Naive thymus-derived CD4-positive, alpha-beta T cell (primary cell): Measurements from ENCODE around the gene MRPL27. TPM values are rescaled to one million over a fixed set of nuclear protein-coding genes. Genes with fewer than 3 reads are reported as not detected.

Experiments
- ATAC-seq: fragments of 150-1000 bp; cut with Tn5 transposase; 2 replicates; pipeline ENCODE4 v1.10.0; 2021; ENCODE audit warnings: mild to moderate bottlenecking, moderate library complexity
- CTCF ChIA-PET: fragments of 350-600 bp; sonication (Branson Sonifier 250); formaldehyde crosslinking; loops from one replicate; lab custom pipeline; 2021; ENCODE audit warnings: antibody characterized with exemption; lab: Charles Lee
- POLR2A ChIA-PET: fragments of 350-600 bp; sonication (Branson Sonifier 250); formaldehyde crosslinking; loops from one replicate; lab custom pipeline; 2021; ENCODE audit warnings: antibody characterized with exemption, inconsistent platforms; lab: Charles Lee
- DNase-seq, 9 donors: peaks; one replicate each; pipeline versions ENCODE4 v3.0.0 to v3.0.0-alpha.2; 2020 to 2022; ENCODE audit warnings: mixed read lengths in 1 of 9
- H3K27ac ChIP-seq: one replicate; pipeline ENCODE4 v1.7.0; 2013; ENCODE audit warnings: mild to moderate bottlenecking, low read depth, low read length, moderate library complexity
- H3K27me3 ChIP-seq, 2 donors: one replicate each; pipeline ENCODE4 v1.7.0; 2013; ENCODE audit warnings: low read length in 2 of 2, mild to moderate bottlenecking in 2 of 2, moderate library complexity in 2 of 2; ENCODE audit not compliant: control insufficient read depth in 2 of 2, insufficient read depth in 2 of 2
- H3K36me3 ChIP-seq, 3 experiments: 1 replicate in 2 of 3; 2 replicates in 1 of 3; pipeline ENCODE4 v1.7.0; 2013; ENCODE audit warnings: low read length in 3 of 3, mild to moderate bottlenecking in 3 of 3, moderate library complexity in 1 of 3; ENCODE audit not compliant: insufficient read depth in 3 of 3, control insufficient read depth in 2 of 3
- H3K4me1 ChIP-seq, 2 donors: one replicate each; pipeline ENCODE4 v1.7.0; 2013; ENCODE audit warnings: low read length in 2 of 2, mild to moderate bottlenecking in 2 of 2, moderate library complexity in 1 of 2; ENCODE audit not compliant: control insufficient read depth in 2 of 2, insufficient read depth in 2 of 2
- H3K4me3 ChIP-seq: 2 replicates; pipeline ENCODE4 v1.7.0; 2013; ENCODE audit warnings: mild to moderate bottlenecking, low read length
- H3K9me3 ChIP-seq, 3 experiments: 1 replicate in 2 of 3; 2 replicates in 1 of 3; pipeline ENCODE4 v1.7.0; 2013; ENCODE audit warnings: low read length in 3 of 3; ENCODE audit not compliant: control insufficient read depth in 2 of 3
- H3K27ac Mint-ChIP-seq, 9 donors: one replicate each; pipeline ENCODE4 v1.8.0; 2020 to 2022; ENCODE audit warnings: mixed read lengths in 9 of 9, mild to moderate bottlenecking in 8 of 9, moderate library complexity in 5 of 9, inconsistent platforms in 2 of 9
- H3K27me3 Mint-ChIP-seq, 5 donors: one replicate each; pipeline ENCODE4 v1.8.0; 2021 to 2022; ENCODE audit warnings: mixed read lengths in 5 of 5, mild to moderate bottlenecking in 1 of 5
- H3K36me3 Mint-ChIP-seq, 5 donors: one replicate each; pipeline ENCODE4 v1.8.0; 2020 to 2022; ENCODE audit warnings: mixed read lengths in 5 of 5, mild to moderate bottlenecking in 3 of 5, inconsistent platforms in 1 of 5
- H3K4me1 Mint-ChIP-seq, 7 donors: one replicate each; pipeline ENCODE4 v1.8.0; 2020 to 2022; ENCODE audit warnings: mixed read lengths in 7 of 7, mild to moderate bottlenecking in 3 of 7, inconsistent platforms in 1 of 7
- H3K4me3 Mint-ChIP-seq, 10 donors: one replicate each; pipeline ENCODE4 v1.8.0; 2020 to 2022; ENCODE audit warnings: mild to moderate bottlenecking in 10 of 10, mixed read lengths in 10 of 10, moderate library complexity in 6 of 10, inconsistent platforms in 2 of 10
- H3K9me3 Mint-ChIP-seq, 11 donors: one replicate each; pipeline ENCODE4 v1.8.0; 2020 to 2022; ENCODE audit warnings: mixed read lengths in 11 of 11, mild to moderate bottlenecking in 4 of 11, inconsistent platforms in 1 of 11, moderate library complexity in 1 of 11
- intact Hi-C, 2 donors: fragments of 100-400 bp; cut with micrococcal nuclease; formaldehyde crosslinking; loops; one replicate each; pipeline ENCODE4 v1.15.1; 2023
- polyA plus RNA-seq, 2 donors: library from polyadenylated mRNA; unstranded; fragments of 300-500 nt; fragmentation: Illumina TruSeq; gene quantifications; one replicate each; pipeline ENCODE4 v1.2.3, GENCODE V29; 2021
- total RNA-seq, 6 experiments: library from RNA in 5 of 6; stranded (reverse) in 5 of 6; gene quantifications; 1 replicate in 5 of 6; 2 replicates in 1 of 6; pipeline ENCODE4 v1.2.3 and lab custom pipeline; 2021 to 2026

MRPL27 gene
- total and polyA plus RNA-seq, 7 experiments from 2014 or later, result 29.5 to 64.7 (median 34.4) TPM

DNA sequence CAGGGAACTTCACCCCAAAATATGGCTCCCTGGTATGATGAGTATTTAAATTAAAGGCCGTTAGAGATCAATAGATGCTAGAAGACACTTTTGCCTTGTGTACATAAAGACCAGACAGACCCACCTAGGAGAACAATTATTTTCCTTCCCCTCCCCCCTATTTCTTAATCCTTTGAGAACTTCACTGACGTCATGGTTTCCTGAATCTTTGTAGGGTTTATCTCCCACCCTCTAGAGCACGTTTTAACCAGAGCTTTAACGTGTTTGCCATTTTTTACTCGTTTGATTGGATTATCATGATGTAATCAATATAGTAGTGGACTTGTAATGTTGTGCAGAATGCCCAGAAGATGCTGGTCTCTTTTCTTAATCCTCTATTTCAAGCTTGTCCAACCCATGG, 49.9 kb downstream of the MRPL27 start:
- ATAC-seq (no peak), DNase-seq (no peak)
- H3K27me3 ChIP-seq, result no peaks in the 10 kb centered on the region
- H3K36me3 ChIP-seq, result no peaks in the 10 kb centered on the region
- H3K9me3 ChIP-seq, result no peaks in the 10 kb centered on the region
- H3K36me3 Mint-ChIP-seq, result no peaks in the 10 kb centered on the region
- ChIA-PET POLR2A (no interaction called here), CTCF (interaction anchor here (0.6 kb wide), 1 partner anchor 716 kb away, joined by 4 read pairs; no protein-coding TSS in a partner anchor)
- H3K27me3 Mint-ChIP-seq, result no peaks in the 10 kb centered on the region
- intact Hi-C loops, result no loop called here
- H3K4me1 Mint-ChIP-seq, result peaks cover 0 to 2% (median 0%) of the 10 kb centered on the region in 7 donors
- H3K27ac Mint-ChIP-seq, result no peak overlapping the region
- no peak overlapping the region for H3K4me3 ChIP-seq
- H3K9me3 Mint-ChIP-seq, result no peaks in the 10 kb centered on the region
- no peak overlapping the region for H3K4me3 Mint-ChIP-seq
- no peak overlapping the region for H3K27ac ChIP-seq
- H3K4me1 ChIP-seq, result no peaks in the 10 kb centered on the region

DNA sequence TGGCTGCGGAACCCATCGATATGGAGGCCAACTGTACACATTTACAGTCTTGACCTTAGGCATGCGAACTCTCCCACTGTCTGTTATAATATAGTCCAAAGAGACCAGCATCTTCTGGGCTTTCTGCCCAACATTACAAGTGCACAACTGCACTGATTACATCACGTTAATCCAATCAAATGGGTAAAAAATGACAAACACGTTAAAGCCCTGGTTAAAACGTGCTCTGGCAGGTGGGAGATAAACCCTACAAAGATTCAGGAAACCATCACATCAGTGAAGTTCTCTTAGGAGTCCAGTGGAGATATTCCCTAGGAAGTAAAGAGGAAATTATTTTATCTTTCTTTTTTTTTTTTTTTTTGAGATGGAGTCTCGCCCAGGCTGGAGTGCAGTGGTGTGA, 50.7 kb downstream of the MRPL27 start:
- no peak for DNase-seq
- Histone ChIP-seq H3K9me3 (no peaks in the 10 kb centered on the region), H3K4me3 (no peak overlapping the region), H3K27ac (no peak overlapping the region), H3K27me3 (no peaks in the 10 kb centered on the region), H3K36me3 (no peaks in the 10 kb centered on the region), H3K4me1 (no peaks in the 10 kb centered on the region)
- H3K27me3 Mint-ChIP-seq, result no peaks in the 10 kb centered on the region
- ATAC-seq, result no peak
- intact Hi-C loops, result no loop called here
- no peaks in the 10 kb centered on the region for H3K36me3 Mint-ChIP-seq
- peaks cover 0 to 2% (median 0%) of the 10 kb centered on the region in 7 donors for H3K4me1 Mint-ChIP-seq
- H3K27ac Mint-ChIP-seq, result no peak overlapping the region
- CTCF ChIA-PET, result no interaction called here
- H3K4me3 Mint-ChIP-seq, result no peak overlapping the region
- POLR2A ChIA-PET, result no interaction called here
- no peaks in the 10 kb centered on the region for H3K9me3 Mint-ChIP-seq

DNA sequence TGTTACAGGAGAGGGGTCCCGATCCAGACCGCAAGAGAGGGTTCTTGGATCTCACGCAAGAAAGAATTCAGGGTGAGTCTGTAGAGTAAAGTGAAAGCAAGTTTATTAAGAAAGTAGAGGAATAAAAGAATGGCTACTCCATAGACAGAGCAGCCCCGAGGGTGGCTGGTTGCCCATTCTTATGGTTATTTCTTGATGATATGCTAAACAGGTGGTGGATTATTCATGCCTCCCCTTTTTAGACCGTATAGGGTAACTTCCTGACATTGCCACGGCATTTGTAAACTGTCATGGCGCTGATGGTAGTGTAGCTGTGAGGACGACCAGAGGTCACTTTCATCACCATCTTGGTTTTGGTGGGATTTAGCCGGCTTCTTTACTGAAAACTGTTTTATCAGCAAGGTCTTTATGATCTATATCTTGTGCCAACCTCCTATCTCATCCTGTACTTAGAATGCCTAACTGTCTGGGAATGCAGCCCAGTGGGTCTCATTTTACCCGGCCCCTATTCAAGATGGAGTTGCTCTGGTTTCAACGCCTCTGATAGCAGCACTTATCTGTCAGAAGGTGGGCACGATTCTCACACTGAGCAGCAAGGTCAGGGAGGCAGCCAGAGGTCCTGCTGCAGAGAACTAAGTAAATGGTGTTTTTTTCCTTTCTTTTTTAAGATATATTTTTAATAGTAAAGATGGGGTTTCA, 53.5 kb downstream of the MRPL27 start:
- ChIA-PET POLR2A (no interaction called here), CTCF (interaction anchor here (0.6 kb wide), 1 partner anchor 119 kb away, joined by 3 read pairs; no protein-coding TSS in a partner anchor)
- DNase-seq (no peak), ATAC-seq (no peak)
- no peak overlapping the region for H3K27ac ChIP-seq
- H3K4me3 Mint-ChIP-seq, result no peak overlapping the region
- H3K4me3 ChIP-seq, result no peak overlapping the region
- H3K27me3 ChIP-seq, result no peaks in the 10 kb centered on the region
- H3K4me1 Mint-ChIP-seq, result no peaks in the 10 kb centered on the region
- no peaks in the 10 kb centered on the region for H3K9me3 ChIP-seq
- no peaks in the 10 kb centered on the region for H3K4me1 ChIP-seq
- intact Hi-C loops, result no loop called here
- no peaks in the 10 kb centered on the region for H3K36me3 ChIP-seq
- no peak overlapping the region for H3K27ac Mint-ChIP-seq
- H3K27me3 Mint-ChIP-seq, result peaks cover 0 to 3% (median 0%) of the 10 kb centered on the region in 5 donors
- H3K36me3 Mint-ChIP-seq, result no peaks in the 10 kb centered on the region
- H3K9me3 Mint-ChIP-seq, result no peaks in the 10 kb centered on the region

DNA sequence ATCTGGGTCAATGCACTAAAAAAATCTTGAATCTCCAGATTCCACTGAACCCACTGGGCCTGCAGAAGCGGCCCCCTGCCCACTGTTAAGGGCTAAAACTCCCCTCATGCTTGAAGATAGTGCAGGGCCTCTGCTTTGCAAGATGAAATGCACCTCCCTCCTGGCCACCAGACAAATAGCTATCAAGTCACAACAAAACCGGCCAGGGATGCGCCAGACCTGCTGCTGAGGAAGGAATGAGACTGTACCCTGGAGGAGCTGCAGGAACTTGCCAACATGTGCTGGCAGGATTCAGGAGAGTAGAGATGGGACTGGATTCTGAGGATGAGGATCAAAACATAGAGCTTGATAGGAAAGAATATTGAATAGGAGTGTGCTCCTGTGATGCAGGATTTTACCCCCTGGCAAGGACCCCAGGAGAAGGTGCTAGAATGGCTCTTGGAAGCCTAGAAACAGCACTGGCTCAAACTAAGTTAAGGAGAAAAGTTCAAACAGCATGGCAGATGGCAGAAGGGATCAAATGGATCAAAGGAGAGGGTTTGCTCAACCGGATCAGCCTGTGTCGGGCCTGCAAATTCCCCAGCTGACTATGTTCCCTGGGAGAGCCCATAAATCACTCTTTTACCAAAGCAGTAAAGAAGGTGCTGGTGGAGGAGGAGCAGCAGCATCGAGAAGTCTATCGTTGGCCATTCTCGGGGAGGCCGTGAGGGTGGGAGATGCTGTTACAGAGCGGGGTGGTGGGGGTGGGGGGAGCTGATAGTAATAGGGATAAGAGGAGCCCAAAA, 54.3 kb downstream of the MRPL27 start:
- Histone ChIP-seq H3K9me3 (no peaks in the 10 kb centered on the region), H3K27ac (no peak overlapping the region), H3K36me3 (no peaks in the 10 kb centered on the region), H3K27me3 (no peaks in the 10 kb centered on the region), H3K4me1 (no peaks in the 10 kb centered on the region), H3K4me3 (no peak overlapping the region)
- DNase-seq (no peak), ATAC-seq (no peak)
- H3K4me1 Mint-ChIP-seq, result no peaks in the 10 kb centered on the region
- CTCF ChIA-PET, result no interaction called here
- POLR2A ChIA-PET, result no interaction called here
- H3K27ac Mint-ChIP-seq, result no peak overlapping the region
- H3K9me3 Mint-ChIP-seq, result no peaks in the 10 kb centered on the region
- intact Hi-C loops, result no loop called here
- no peaks in the 10 kb centered on the region for H3K36me3 Mint-ChIP-seq
- H3K4me3 Mint-ChIP-seq, result no peak overlapping the region
- peaks cover 0 to 4% (median 2%) of the 10 kb centered on the region in 5 donors for H3K27me3 Mint-ChIP-seq

Other genes with a start within 250 kb of the MRPL27 start
- under 1 TPM in 2 of 5 experiments, not detected in 3; 0.70 to 0.78 TPM for gene SAMD14, start 243.0 kb downstream of the MRPL27 start, total RNA-seq
- gene SAMD14, start 243.0 kb downstream of the MRPL27 start, polyA plus RNA-seq, result not detected
- gene PPP1R9B, start 222.5 kb downstream of the MRPL27 start, total RNA-seq, result 100 to 1,000 TPM in 2 of 5 experiments, 10 to 100 TPM in 3; 63.1 to 142 (median 69.1) TPM
- under 1 TPM; 0.63 to 0.72 TPM for gene PPP1R9B, start 222.5 kb downstream of the MRPL27 start, polyA plus RNA-seq
- gene SGCA, start 207.2 kb downstream of the MRPL27 start, total RNA-seq, result under 1 TPM in 1 of 5 experiments, not detected in 4; 0.69 TPM
- gene SGCA, start 207.2 kb downstream of the MRPL27 start, polyA plus RNA-seq, result not detected
- 10 to 100 TPM in 1 of 5 experiments, 1 to 10 TPM in 3, under 1 TPM in 1; 0.36 to 12.6 (median 1.2) TPM for gene COL1A1, start 171.6 kb downstream of the MRPL27 start, total RNA-seq
- gene COL1A1, start 171.6 kb downstream of the MRPL27 start, polyA plus RNA-seq, result not detected
- under 1 TPM in 1 of 5 experiments, not detected in 4; 0.10 TPM for gene TMEM92, start 98.7 kb downstream of the MRPL27 start, total RNA-seq
- gene TMEM92, start 98.7 kb downstream of the MRPL27 start, polyA plus RNA-seq, result not detected
- gene XYLT2, start 27.1 kb downstream of the MRPL27 start, total RNA-seq, result 10 to 100 TPM; 18.6 to 43.7 (median 34.1) TPM
- gene XYLT2, start 27.1 kb downstream of the MRPL27 start, polyA plus RNA-seq, result 10 to 100 TPM in 1 of 2 donors, 1 to 10 TPM in 1; 8.0 to 21.1 TPM
- 10 to 100 TPM in 1 of 5 experiments, 1 to 10 TPM in 3, under 1 TPM in 1; 0.61 to 17.5 (median 2.2) TPM for gene EME1, start within 50 bp of the MRPL27 start, total RNA-seq
- gene EME1, start within 50 bp of the MRPL27 start, polyA plus RNA-seq, result not detected
- 10 to 100 TPM; 27.6 to 67.1 (median 42.4) TPM for gene LRRC59, start 24.3 kb upstream of the MRPL27 start, total RNA-seq
- 10 to 100 TPM; 13.4 to 15.2 TPM for gene LRRC59, start 24.3 kb upstream of the MRPL27 start, polyA plus RNA-seq
- 10 to 100 TPM; 20.1 to 36.2 (median 22.9) TPM for gene ACSF2, start 53.0 kb upstream of the MRPL27 start, total RNA-seq
- 1 to 10 TPM; 2.2 to 2.6 TPM for gene ACSF2, start 53.0 kb upstream of the MRPL27 start, polyA plus RNA-seq
- not detected for gene CHAD, start 95.7 kb upstream of the MRPL27 start, total RNA-seq
- gene CHAD, start 95.7 kb upstream of the MRPL27 start, polyA plus RNA-seq, result not detected
- gene RSAD1, start 105.7 kb upstream of the MRPL27 start, total RNA-seq, result 10 to 100 TPM; 38.3 to 91.0 (median 54.6) TPM
- gene RSAD1, start 105.7 kb upstream of the MRPL27 start, polyA plus RNA-seq, result 10 to 100 TPM; 56.8 to 76.0 TPM
- gene MYCBPAP, start 135.3 kb upstream of the MRPL27 start, total RNA-seq, result 1 to 10 TPM in 4 of 5 experiments, under 1 TPM in 1; 0.90 to 9.0 (median 8.6) TPM
- under 1 TPM in 1 of 2 donors, not detected in 1; 0.59 TPM for gene MYCBPAP, start 135.3 kb upstream of the MRPL27 start, polyA plus RNA-seq
- not detected for gene EPN3, start 159.6 kb upstream of the MRPL27 start, total RNA-seq
- gene EPN3, start 159.6 kb upstream of the MRPL27 start, polyA plus RNA-seq, result not detected
- 10 to 100 TPM; 14.3 to 19.4 (median 16.4) TPM for gene SPATA20, start 174.0 kb upstream of the MRPL27 start, total RNA-seq
- gene SPATA20, start 174.0 kb upstream of the MRPL27 start, polyA plus RNA-seq, result 1 to 10 TPM; 3.7 to 5.6 TPM
- gene CACNA1G, start 187.5 kb upstream of the MRPL27 start, total RNA-seq, result not detected
- not detected for gene CACNA1G, start 187.5 kb upstream of the MRPL27 start, polyA plus RNA-seq